ENCODE measurements around the gene SPTLC1.
"Not testable (repeated sequence)": the region's sequence is repeated elsewhere in the genome, so short reads cannot be mapped to it uniquely, and the experiment has no call there.

SPTLC1 gene

GRCh38 chr9:92115071-92115858 lies at the start of gene SPTLC1:
TSS of gene SPTLC1 (minus strand) at chr9:92115413. CDS start at chr9:92115370, 43 bp downstream.
- H3K4me3 ChIP-seq (ENCODE audit: low read depth, low read length), result peak within 1 kb of the TSS; percentile 98

GRCh38 chr9:92164975-92165374 lies 49.8 kb upstream of the SPTLC1 start:
- H3K4me3 ChIP-seq (ENCODE audit: low read depth, low read length), result no peak overlapping the region

GRCh38 chr9:92164490-92164889 lies 49.3 kb upstream of the SPTLC1 start:
- no peak overlapping the region for H3K4me3 ChIP-seq (ENCODE audit: low read depth, low read length)

GRCh38 chr9:92163276-92163675 lies 48.1 kb upstream of the SPTLC1 start:
- no peak overlapping the region for H3K4me3 ChIP-seq (ENCODE audit: low read depth, low read length)

- no peak overlapping the region for H3K4me3 ChIP-seq (ENCODE audit: low read depth, low read length)
Measured at GRCh38 chr9:92160786-92161185, 45.6 kb upstream of the SPTLC1 start.

- no peak overlapping the region for H3K4me3 ChIP-seq (ENCODE audit: low read depth, low read length)
Measured at GRCh38 chr9:92159058-92159457, 43.8 kb upstream of the SPTLC1 start.

GRCh38 chr9:92158097-92158601 lies 42.9 kb upstream of the SPTLC1 start:
- no peak overlapping the region for H3K4me3 ChIP-seq (ENCODE audit: low read depth, low read length)

- not testable (repeated sequence) for H3K4me3 ChIP-seq (ENCODE audit: low read depth, low read length)
Measured at GRCh38 chr9:92155736-92156135, 40.5 kb upstream of the SPTLC1 start.

GRCh38 chr9:92155221-92155620 lies 40.0 kb upstream of the SPTLC1 start:
- H3K4me3 ChIP-seq (ENCODE audit: low read depth, low read length), result no peak overlapping the region

- H3K4me3 ChIP-seq (ENCODE audit: low read depth, low read length), result not testable (repeated sequence)
Measured at GRCh38 chr9:92153466-92154415, 38.5 kb upstream of the SPTLC1 start.

GRCh38 chr9:92151691-92152393 lies 36.6 kb upstream of the SPTLC1 start:
- no peak overlapping the region for H3K4me3 ChIP-seq (ENCODE audit: low read depth, low read length)

- H3K4me3 ChIP-seq (ENCODE audit: low read depth, low read length), result not testable (repeated sequence)
Measured at GRCh38 chr9:92150501-92151470, 35.6 kb upstream of the SPTLC1 start.

- no peak overlapping the region for H3K4me3 ChIP-seq (ENCODE audit: low read depth, low read length)
Measured at GRCh38 chr9:92147852-92148180, 32.6 kb upstream of the SPTLC1 start.

- H3K4me3 ChIP-seq (ENCODE audit: low read depth, low read length), result no peak overlapping the region
Measured at GRCh38 chr9:92147030-92147851, 32.0 kb upstream of the SPTLC1 start.

- no peak overlapping the region for H3K4me3 ChIP-seq (ENCODE audit: low read depth, low read length)
Measured at GRCh38 chr9:92146610-92147009, 31.4 kb upstream of the SPTLC1 start.

- H3K4me3 ChIP-seq (ENCODE audit: low read depth, low read length), result not testable (repeated sequence)
Measured at GRCh38 chr9:92145784-92146183, 30.6 kb upstream of the SPTLC1 start.

GRCh38 chr9:92142329-92142728 lies 27.1 kb upstream of the SPTLC1 start:
- no peak overlapping the region for H3K4me3 ChIP-seq (ENCODE audit: low read depth, low read length)

GRCh38 chr9:92141144-92142129 lies 26.2 kb upstream of the SPTLC1 start:
- peak overlapping the region; percentile 30 for H3K4me3 ChIP-seq (ENCODE audit: low read depth, low read length)
